Hepatocyte (in vitro differentiated cells): ENCODE data around the gene SLC38A10. TPM values are rescaled to one million over a fixed set of nuclear protein-coding genes. Genes with fewer than 3 reads are reported as not detected.

Experiments
- DNase-seq: peaks from one replicate; pipeline ENCODE4 v3.0.0-alpha.2; 2016; ENCODE audit warnings: low spot score
- H2AFZ ChIP-seq: fragments of 200-600 bp; sonication (generic); 2 replicates; pipeline ENCODE4 v1.6.0; 2016; ENCODE audit warnings: antibody characterized with exemption, mild to moderate bottlenecking
- H3K27ac ChIP-seq: fragments of 200-600 bp; sonication (generic); 2 replicates; pipeline ENCODE4 v1.5.1; 2016; ENCODE audit warnings: mild to moderate bottlenecking
- H3K27me3 ChIP-seq: fragments of 200-600 bp; sonication (generic); 2 replicates; pipeline ENCODE4 v1.6.1; 2016
- H3K36me3 ChIP-seq: fragments of 200-600 bp; sonication (generic); replicated peaks from 2 replicates; pipeline ENCODE4 v1.5.1; 2016; ENCODE audit warnings: low read depth; ENCODE audit not compliant: insufficient read depth
- H3K4me1 ChIP-seq: fragments of 200-600 bp; sonication (generic); 2 replicates; pipeline ENCODE4 v1.5.1; 2016; ENCODE audit warnings: mild to moderate bottlenecking, moderate library complexity; ENCODE audit not compliant: insufficient read depth
- H3K4me2 ChIP-seq: fragments of 200-600 bp; sonication (generic); 2 replicates; pipeline ENCODE4 v1.6.0; 2016
- H3K4me3 ChIP-seq: fragments of 200-600 bp; sonication (generic); 2 replicates; pipeline ENCODE4 v1.5.1; 2016; ENCODE audit warnings: mild to moderate bottlenecking
- H3K79me2 ChIP-seq: fragments of 200-600 bp; sonication (generic); 2 replicates; pipeline ENCODE4 v1.6.0; 2017; ENCODE audit warnings: mild to moderate bottlenecking
- H3K9me2 ChIP-seq: fragments of 200-600 bp; sonication (generic); replicated peaks from 2 replicates; pipeline ENCODE4 v1.6.0; 2017; ENCODE audit warnings: mild to moderate bottlenecking; ENCODE audit not compliant: insufficient read depth
- H3K9me3 ChIP-seq: fragments of 200-600 bp; sonication (generic); 2 replicates; pipeline ENCODE4 v1.5.1; 2016; ENCODE audit warnings: low read depth, mild to moderate bottlenecking
- H4K20me1 ChIP-seq: fragments of 200-600 bp; sonication (generic); 2 replicates; pipeline ENCODE4 v1.6.0; 2016; ENCODE audit warnings: mild to moderate bottlenecking; ENCODE audit not compliant: insufficient read depth, poor library complexity, severe bottlenecking
- EZH2 ChIP-seq: fragments of 200-600 bp; sonication (generic); IDR thresholded peaks from 2 replicates; pipeline ENCODE4 v1.6.1; 2016; ENCODE audit warnings: antibody characterized with exemption, mild to moderate bottlenecking, borderline replicate concordance
- EZH2phosphoT487 ChIP-seq: fragments of 200-600 bp; sonication (generic); IDR thresholded peaks from one replicate; pipeline ENCODE4 v1.6.1; 2018; ENCODE audit warnings: antibody characterized with exemption, mild to moderate bottlenecking, low read depth, moderate library complexity; ENCODE audit not compliant: unreplicated experiment, severe bottlenecking
- WGBS: methylation state at CpG from one replicate; pipeline ENCODE4 v1.1.6; 2016; ENCODE audit warnings: low lambda C conversion rate; ENCODE audit errors: missing lambda C conversion rate; 5-methylcytosine and 5-hydroxymethylcytosine counted together
- polyA plus RNA-seq: library from polyadenylated mRNA; unstranded; fragments of >200 nt; fragmentation: Nextera tagmentation; extraction: Ambion mirVana; gene quantifications from 2 replicates; pipeline ENCODE4 v1.2.1, GENCODE V29; 2016
- total RNA-seq: library from RNA; depleted of rRNA; stranded (reverse); fragments of >200 nt; gene quantifications from 2 replicates; pipeline ENCODE4 v1.2.3, GENCODE V29; 2014
- TF ChIP-seq, protein P1 (sequence below): fragments of 200-600 bp; sonication (generic); IDR thresholded peaks from 2 replicates; pipeline ENCODE4 v1.5.1; 2016; ENCODE audit warnings: antibody characterized with exemption, mild to moderate bottlenecking; ENCODE audit not compliant: poor library complexity

Gene SLC38A10
- total and polyA plus RNA-seq, 2 experiments from 2014 or later = 91.4 to 124 TPM

DNA sequence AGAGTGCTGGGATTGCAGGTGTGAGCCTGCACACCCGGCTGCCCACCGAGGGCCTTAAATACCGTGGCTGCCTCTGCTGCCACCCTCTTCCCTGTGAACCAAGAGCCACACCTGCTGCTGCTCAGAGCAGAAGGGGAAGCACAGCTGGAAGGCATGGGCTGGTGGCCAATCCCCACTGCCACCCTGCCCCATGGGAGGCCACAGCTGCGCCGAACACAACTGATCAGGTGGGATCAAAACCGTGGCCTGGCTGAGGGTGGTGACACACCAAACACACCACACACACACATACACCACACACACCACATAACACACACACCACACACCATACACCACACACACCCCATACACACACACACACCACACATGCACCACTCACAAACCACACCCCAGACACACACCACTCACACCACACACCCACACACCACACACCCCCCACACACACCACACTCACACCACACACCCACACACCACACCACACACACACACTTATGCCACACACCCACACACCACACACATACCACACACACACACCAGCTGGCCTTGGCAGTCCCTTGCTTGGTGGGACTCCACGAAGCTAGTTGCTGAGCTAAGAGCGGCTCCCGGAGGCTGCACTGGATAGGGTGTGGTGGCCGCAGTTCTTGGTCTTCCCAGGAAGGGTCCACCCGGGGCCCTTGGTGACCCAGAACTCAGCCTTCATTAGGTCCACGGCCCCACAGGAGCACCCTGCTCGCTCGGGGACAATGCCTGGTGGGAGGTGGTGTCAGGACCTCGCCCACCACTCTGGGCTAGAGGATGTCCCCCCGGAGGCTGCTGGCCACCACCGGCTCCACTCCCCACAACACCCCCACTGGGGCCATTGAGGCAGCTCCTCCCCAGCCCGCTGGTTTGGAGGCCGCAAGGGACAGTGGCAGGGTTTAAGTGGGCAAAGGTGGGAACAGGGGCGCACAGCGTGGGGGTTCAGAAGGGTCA lies 87.2 kb downstream of the SLC38A10 start:
- Histone ChIP-seq H3K79me2 (no peaks in the 10 kb centered on the region), H3K36me3 (no peaks in the 10 kb centered on the region), H3K4me1 (no peaks in the 10 kb centered on the region), H3K4me3 (no peak overlapping the region), H2AFZ (no peak overlapping the region), H3K9me3 (no peaks in the 10 kb centered on the region), H3K27me3 (no peaks in the 10 kb centered on the region), H4K20me1 (no peaks in the 10 kb centered on the region), H3K27ac (no peak overlapping the region), H3K4me2 (no peak overlapping the region), H3K9me2 (no peaks in the 10 kb centered on the region)
- DNase-seq = no peak
- TF ChIP-seq, protein P1, sequence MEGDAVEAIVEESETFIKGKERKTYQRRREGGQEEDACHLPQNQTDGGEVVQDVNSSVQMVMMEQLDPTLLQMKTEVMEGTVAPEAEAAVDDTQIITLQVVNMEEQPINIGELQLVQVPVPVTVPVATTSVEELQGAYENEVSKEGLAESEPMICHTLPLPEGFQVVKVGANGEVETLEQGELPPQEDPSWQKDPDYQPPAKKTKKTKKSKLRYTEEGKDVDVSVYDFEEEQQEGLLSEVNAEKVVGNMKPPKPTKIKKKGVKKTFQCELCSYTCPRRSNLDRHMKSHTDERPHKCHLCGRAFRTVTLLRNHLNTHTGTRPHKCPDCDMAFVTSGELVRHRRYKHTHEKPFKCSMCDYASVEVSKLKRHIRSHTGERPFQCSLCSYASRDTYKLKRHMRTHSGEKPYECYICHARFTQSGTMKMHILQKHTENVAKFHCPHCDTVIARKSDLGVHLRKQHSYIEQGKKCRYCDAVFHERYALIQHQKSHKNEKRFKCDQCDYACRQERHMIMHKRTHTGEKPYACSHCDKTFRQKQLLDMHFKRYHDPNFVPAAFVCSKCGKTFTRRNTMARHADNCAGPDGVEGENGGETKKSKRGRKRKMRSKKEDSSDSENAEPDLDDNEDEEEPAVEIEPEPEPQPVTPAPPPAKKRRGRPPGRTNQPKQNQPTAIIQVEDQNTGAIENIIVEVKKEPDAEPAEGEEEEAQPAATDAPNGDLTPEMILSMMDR = no peak
- no peak for TF ChIP-seq EZH2
- no peak for TF ChIP-seq EZH2phosphoT487
- 95% methylated on average over 19 of the region's 21 CpGs for WGBS

DNA sequence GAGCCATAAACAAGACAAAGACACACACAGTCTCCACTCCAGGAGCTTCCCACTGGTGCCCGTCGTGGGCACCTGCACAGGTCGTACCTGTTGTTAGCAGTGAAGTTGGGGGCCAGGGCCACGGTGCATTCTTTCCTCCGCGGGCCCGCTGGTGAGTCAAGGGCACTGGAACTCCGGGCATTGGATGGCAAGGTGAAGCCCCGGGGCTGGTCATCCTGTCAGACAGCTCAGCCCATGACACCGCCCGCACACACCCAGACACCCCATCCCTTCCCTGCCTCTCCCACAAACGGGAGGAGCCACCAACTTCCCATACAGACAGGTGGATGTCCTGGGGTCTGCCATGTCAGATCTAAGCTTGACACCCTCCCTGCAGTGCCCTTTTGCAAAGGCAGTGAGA lies 88.5 kb downstream of the SLC38A10 start:
- H3K27me3 ChIP-seq = no peaks in the 10 kb centered on the region
- H2AFZ ChIP-seq = no peak overlapping the region
- no peaks in the 10 kb centered on the region for H3K79me2 ChIP-seq
- WGBS = 93% methylated on average over 12 of the region's 12 CpGs
- H3K9me2 ChIP-seq = no peaks in the 10 kb centered on the region
- no peaks in the 10 kb centered on the region for H3K4me1 ChIP-seq
- H3K4me3 ChIP-seq = no peak overlapping the region
- TF ChIP-seq EZH2 (no peak), EZH2phosphoT487 (no peak)
- TF ChIP-seq, protein P1 = no peak
- no peaks in the 10 kb centered on the region for H3K36me3 ChIP-seq
- no peak overlapping the region for H3K27ac ChIP-seq
- no peak for DNase-seq
- H4K20me1 ChIP-seq = no peaks in the 10 kb centered on the region
- no peak overlapping the region for H3K4me2 ChIP-seq
- H3K9me3 ChIP-seq = no peaks in the 10 kb centered on the region

DNA sequence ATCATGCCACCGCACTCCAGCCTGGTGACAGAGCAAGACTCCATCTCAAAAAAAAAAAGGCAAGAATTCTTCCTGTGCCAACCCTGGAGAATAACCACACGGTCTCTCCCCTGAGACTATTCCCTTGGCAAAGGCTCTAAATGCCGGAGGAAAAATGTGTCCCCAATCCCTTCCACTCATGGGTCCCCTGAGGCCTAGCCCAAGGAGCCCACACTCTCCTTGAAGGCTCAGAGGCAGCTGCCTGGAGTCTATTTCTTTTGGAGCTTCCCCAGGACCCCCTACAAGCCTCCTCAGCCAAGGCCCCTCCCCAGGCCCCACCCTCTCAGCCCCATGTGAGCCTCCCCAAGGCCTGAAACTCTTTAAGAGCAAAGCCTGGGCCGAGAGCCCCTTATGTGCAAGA lies 88.9 kb downstream of the SLC38A10 start:
- Histone ChIP-seq H4K20me1 (no peaks in the 10 kb centered on the region), H3K4me3 (no peak overlapping the region), H3K27me3 (no peaks in the 10 kb centered on the region), H3K36me3 (no peaks in the 10 kb centered on the region), H3K9me2 (no peaks in the 10 kb centered on the region), H2AFZ (no peak overlapping the region), H3K4me1 (no peaks in the 10 kb centered on the region), H3K4me2 (no peak overlapping the region), H3K9me3 (no peaks in the 10 kb centered on the region), H3K79me2 (no peaks in the 10 kb centered on the region), H3K27ac (no peak overlapping the region)
- WGBS = 93% methylated on average over 4 of the region's 4 CpGs
- TF ChIP-seq EZH2phosphoT487 (no peak), EZH2 (no peak)
- TF ChIP-seq, protein P1 = no peak
- DNase-seq = no peak
